ENCODE measurements around the gene TNFAIP2.

TNFAIP2 gene

GRCh38 chr14:103074729-103075367 is 48.4 kb upstream of the TNFAIP2 start:
- ATAC-seq = no peak

DNA sequence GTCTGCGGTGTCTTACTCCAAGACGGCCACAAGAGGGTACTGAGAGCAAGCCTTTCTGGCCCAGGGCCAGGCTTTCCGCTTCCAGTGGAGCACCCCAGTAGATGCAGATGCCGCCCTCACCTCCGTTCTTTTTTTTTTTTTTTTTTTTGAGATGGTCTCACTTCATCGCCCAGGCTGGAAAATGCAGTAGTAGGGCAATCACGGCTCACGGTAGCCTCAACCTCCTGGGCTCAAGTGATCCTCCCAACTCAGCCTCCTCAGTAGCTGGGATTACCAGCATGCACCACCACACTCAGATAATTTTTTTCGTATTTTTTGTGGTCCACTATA is 44.9 kb upstream of the TNFAIP2 start:
- peak; percentile 63 for ATAC-seq
- TF ChIP-seq BACH2 (CRISPR knock-in tag; IDR thresholded peaks at IDR 0.05; ENCODE audit: borderline replicate concordance) (no peak), ESRRG (CRISPR knock-in tag; IDR thresholded peaks at IDR 0.05) (no peak), ZNF8 (CRISPR knock-in tag; IDR thresholded peaks at IDR 0.05) (no peak), TSHZ2 (CRISPR knock-in tag; IDR thresholded peaks at IDR 0.05) (no peak), ISL1 (CRISPR knock-in tag; IDR thresholded peaks at IDR 0.05) (no peak), RARB (CRISPR knock-in tag; IDR thresholded peaks at IDR 0.05) (no peak), PPARA (CRISPR knock-in tag; IDR thresholded peaks at IDR 0.05; ENCODE audit: borderline replicate concordance) (no peak), ZNF565 (CRISPR knock-in tag; conservative IDR thresholded peaks at IDR 0.05; ENCODE audit: low read depth) (no peak), TCF4 (CRISPR knock-in tag; IDR thresholded peaks at IDR 0.05; ENCODE audit: borderline replicate concordance) (no peak)
- TF ChIP-seq, protein P1, sequence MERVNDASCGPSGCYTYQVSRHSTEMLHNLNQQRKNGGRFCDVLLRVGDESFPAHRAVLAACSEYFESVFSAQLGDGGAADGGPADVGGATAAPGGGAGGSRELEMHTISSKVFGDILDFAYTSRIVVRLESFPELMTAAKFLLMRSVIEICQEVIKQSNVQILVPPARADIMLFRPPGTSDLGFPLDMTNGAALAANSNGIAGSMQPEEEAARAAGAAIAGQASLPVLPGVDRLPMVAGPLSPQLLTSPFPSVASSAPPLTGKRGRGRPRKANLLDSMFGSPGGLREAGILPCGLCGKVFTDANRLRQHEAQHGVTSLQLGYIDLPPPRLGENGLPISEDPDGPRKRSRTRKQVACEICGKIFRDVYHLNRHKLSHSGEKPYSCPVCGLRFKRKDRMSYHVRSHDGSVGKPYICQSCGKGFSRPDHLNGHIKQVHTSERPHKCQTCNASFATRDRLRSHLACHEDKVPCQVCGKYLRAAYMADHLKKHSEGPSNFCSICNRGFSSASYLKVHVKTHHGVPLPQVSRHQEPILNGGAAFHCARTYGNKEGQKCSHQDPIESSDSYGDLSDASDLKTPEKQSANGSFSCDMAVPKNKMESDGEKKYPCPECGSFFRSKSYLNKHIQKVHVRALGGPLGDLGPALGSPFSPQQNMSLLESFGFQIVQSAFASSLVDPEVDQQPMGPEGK (CRISPR knock-in tag; IDR thresholded peaks at IDR 0.05; ENCODE audit: borderline replicate concordance) = no peak

More at GRCh38 chr14:103074729-103075367, 48.4 kb upstream of the TNFAIP2 start:
- TF ChIP-seq TSHZ2 (CRISPR knock-in tag; IDR thresholded peaks at IDR 0.05) (no peak), POU6F1 (CRISPR knock-in tag; IDR thresholded peaks at IDR 0.05; ENCODE audit: borderline replicate concordance, low read depth) (no peak), CSDC2 (CRISPR knock-in tag; IDR thresholded peaks at IDR 0.05) (no peak), TCF4 (CRISPR knock-in tag; IDR thresholded peaks at IDR 0.05; ENCODE audit: borderline replicate concordance) (no peak), ZNF565 (CRISPR knock-in tag; conservative IDR thresholded peaks at IDR 0.05; ENCODE audit: low read depth) (no peak), ZFP3 (CRISPR knock-in tag; IDR thresholded peaks at IDR 0.05) (no peak), ESRRG (CRISPR knock-in tag; IDR thresholded peaks at IDR 0.05) (no peak), RARB (CRISPR knock-in tag; IDR thresholded peaks at IDR 0.05) (no peak), ARNTL (CRISPR knock-in tag; IDR thresholded peaks at IDR 0.05; ENCODE audit: borderline replicate concordance, low read depth) (no peak), ZNF8 (CRISPR knock-in tag; IDR thresholded peaks at IDR 0.05) (no peak), GLIS3 (CRISPR knock-in tag; IDR thresholded peaks at IDR 0.05) (no peak), PPARA (CRISPR knock-in tag; IDR thresholded peaks at IDR 0.05; ENCODE audit: borderline replicate concordance) (no peak), OSR1 (CRISPR knock-in tag; IDR thresholded peaks at IDR 0.05) (no peak), SNAI2 (CRISPR knock-in tag; IDR thresholded peaks at IDR 0.05) (no peak), CSRNP3 (CRISPR knock-in tag; IDR thresholded peaks at IDR 0.05) (no peak), ZFP30 (CRISPR knock-in tag; IDR thresholded peaks at IDR 0.05) (no peak)
- TF ChIP-seq, protein P1 (CRISPR knock-in tag; IDR thresholded peaks at IDR 0.05; ENCODE audit: borderline replicate concordance) = no peak

All from SK-N-SH treated with all-trans-retinoic acid at 6 μM for 48 hours (cell line).